OCI-LY1 (cell line): ENCODE results near the gene DPP6.
"Not testable (repeated sequence)": the region's sequence is repeated elsewhere in the genome, so short reads cannot be mapped to it uniquely, and the experiment has no call there.

Experiments used
- H2AFZ ChIP-seq: fragments of 200-600 bp; sonication (generic), shearing (Covaris generic); 2 replicates; pipeline ENCODE4 v1.6.0; 2014; ENCODE audit warnings: antibody characterized with exemption, mild to moderate bottlenecking, low read length
- H3F3A ChIP-seq: fragments of 200-600 bp; sonication (generic), shearing (Covaris generic); 2 replicates; pipeline ENCODE4 v1.6.0; 2014; ENCODE audit warnings: mild to moderate bottlenecking, antibody characterized with exemption, low read length, moderate library complexity; ENCODE audit not compliant: insufficient read depth
- H3K27ac ChIP-seq: fragments of 200-600 bp; sonication (generic); 2 replicates; pipeline ENCODE4 v1.5.1; 2014; ENCODE audit warnings: low read length, mixed run types, mild to moderate bottlenecking, low read depth; ENCODE audit not compliant: poor library complexity, severe bottlenecking
- H3K27me3 ChIP-seq: fragments of 200-600 bp; sonication (generic); 2 replicates; pipeline ENCODE4 v1.6.0; 2014; ENCODE audit warnings: antibody characterized with exemption, mild to moderate bottlenecking, low read length, moderate library complexity; ENCODE audit not compliant: insufficient read depth
- H3K36me3 ChIP-seq: fragments of 200-600 bp; sonication (generic); 2 replicates; pipeline ENCODE4 v1.6.1; 2014; ENCODE audit warnings: mild to moderate bottlenecking, antibody characterized with exemption, low read length, moderate library complexity, mixed read lengths; ENCODE audit not compliant: insufficient read depth
- H3K4me1 ChIP-seq: fragments of 200-600 bp; sonication (generic); 2 replicates; pipeline ENCODE4 v1.5.1; 2014; ENCODE audit warnings: mild to moderate bottlenecking, low read length, moderate library complexity; ENCODE audit not compliant: insufficient read depth, severe bottlenecking
- H3K4me2 ChIP-seq: fragments of 200-600 bp; sonication (generic), shearing (Covaris generic); 2 replicates; pipeline ENCODE4 v1.6.1; 2014; ENCODE audit warnings: low read length
- H3K4me3 ChIP-seq: fragments of 200-600 bp; sonication (generic); 2 replicates; pipeline ENCODE4 v1.5.1; 2014; ENCODE audit warnings: low read length, low read depth, mild to moderate bottlenecking, mixed read lengths; ENCODE audit not compliant: poor library complexity, severe bottlenecking
- H3K79me2 ChIP-seq: fragments of 200-600 bp; shearing (Covaris generic); 2 replicates; pipeline ENCODE4 v1.6.1; 2016; ENCODE audit warnings: mixed run types, low read length, mixed read lengths; ENCODE audit not compliant: insufficient read depth
- H3K9ac ChIP-seq: fragments of 200-600 bp; sonication (generic), shearing (Covaris generic); 2 replicates; pipeline ENCODE4 v1.6.1; 2014; ENCODE audit warnings: mild to moderate bottlenecking, low read length, mixed read lengths
- H3K9me2 ChIP-seq: fragments of 200-600 bp; sonication (generic), shearing (Covaris generic); 2 replicates; pipeline ENCODE4 v1.6.1; 2014; ENCODE audit warnings: low read depth, mild to moderate bottlenecking, low read length, mixed read lengths
- H3K9me3 ChIP-seq: fragments of 200-600 bp; shearing (Covaris generic); 2 replicates; pipeline ENCODE4 v1.6.1; 2014; ENCODE audit warnings: low read length, mixed read lengths
- H4K20me1 ChIP-seq: fragments of 200-600 bp; sonication (generic), shearing (Covaris generic); 2 replicates; pipeline ENCODE4 v1.6.0; 2016; ENCODE audit warnings: mild to moderate bottlenecking, low read length; ENCODE audit not compliant: insufficient read depth
- EZH2 ChIP-seq: fragments of 200-600 bp; sonication (generic), shearing (Covaris generic); IDR thresholded peaks from 2 replicates; pipeline ENCODE4 v1.8.0; 2017; ENCODE audit warnings: borderline replicate concordance, mixed run types, mild to moderate bottlenecking, antibody characterized with exemption, low read length, moderate library complexity, mixed read lengths
- TF ChIP-seq, protein P1 (sequence below): fragments of 200-600 bp; sonication (generic), shearing (Covaris generic); IDR thresholded peaks from 2 replicates; pipeline ENCODE4 v1.5.1; 2017; ENCODE audit warnings: mild to moderate bottlenecking, antibody characterized with exemption, low read length, moderate library complexity, mixed read lengths

Gene DPP6

DNA sequence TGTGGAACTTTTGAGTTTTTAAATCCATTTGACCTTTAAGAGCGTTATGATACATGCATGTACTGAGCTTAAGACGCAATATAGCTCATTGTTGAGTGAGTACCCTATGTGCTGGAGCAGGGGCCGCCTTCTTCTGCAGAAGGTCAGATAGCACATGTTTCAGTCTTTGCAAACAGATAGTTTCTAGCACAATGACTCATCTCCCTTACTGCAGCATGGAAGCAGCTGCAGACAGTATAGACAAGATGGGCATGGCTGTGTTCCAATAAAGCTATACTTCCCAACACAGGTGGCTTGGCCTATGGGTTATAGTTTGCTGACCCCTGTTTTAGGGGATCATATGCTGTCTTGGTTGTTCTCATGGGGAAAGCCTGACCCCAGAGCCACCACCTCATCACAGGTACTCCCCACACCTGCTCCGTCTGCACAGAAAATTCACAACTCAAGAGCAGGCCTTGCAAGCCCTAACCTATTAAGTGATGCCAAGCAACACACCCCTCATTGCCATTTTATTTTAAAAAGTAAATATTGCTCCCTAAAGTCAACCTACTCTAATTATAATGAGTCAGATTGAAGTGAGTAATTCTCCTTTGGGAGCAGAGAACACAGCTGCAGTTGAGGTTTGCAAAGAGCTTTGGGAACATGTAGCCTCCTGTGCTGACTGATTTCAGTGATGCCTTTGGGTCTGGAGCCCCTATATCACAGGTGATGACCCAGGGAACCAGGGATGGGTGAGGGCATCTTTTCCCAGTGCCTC lies 620.6 kb downstream of the DPP6 start:
- Histone ChIP-seq H2AFZ (no peak overlapping the region), H3K9me2 (no peaks in the 10 kb centered on the region)

DNA sequence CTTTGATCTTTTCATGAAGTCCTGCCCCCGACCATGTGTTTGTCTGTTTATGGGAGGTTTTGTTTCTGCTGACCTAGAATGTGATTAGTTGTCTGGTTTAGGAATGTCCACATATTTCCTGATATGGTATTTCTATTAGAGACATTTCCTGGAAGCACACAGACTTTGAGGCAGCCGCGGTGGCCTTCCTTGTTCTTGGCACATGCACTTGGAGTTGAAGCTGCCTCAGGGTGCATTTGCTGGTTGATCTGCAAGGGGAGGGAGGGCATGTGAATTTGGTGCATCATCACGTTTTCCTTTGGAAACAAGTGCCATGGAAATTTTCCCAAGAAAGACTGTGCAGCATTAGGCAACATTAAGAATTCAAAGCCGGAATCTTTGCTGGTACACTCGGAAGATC lies 622.0 kb downstream of the DPP6 start:
- no peaks in the 10 kb centered on the region for H3F3A ChIP-seq
- no peaks in the 10 kb centered on the region for H3K9me3 ChIP-seq
- no peaks in the 10 kb centered on the region for H3K79me2 ChIP-seq
- no peaks in the 10 kb centered on the region for H3K36me3 ChIP-seq
- no peak overlapping the region for H2AFZ ChIP-seq
- TF ChIP-seq EZH2, result no peak
- TF ChIP-seq, protein P1, sequence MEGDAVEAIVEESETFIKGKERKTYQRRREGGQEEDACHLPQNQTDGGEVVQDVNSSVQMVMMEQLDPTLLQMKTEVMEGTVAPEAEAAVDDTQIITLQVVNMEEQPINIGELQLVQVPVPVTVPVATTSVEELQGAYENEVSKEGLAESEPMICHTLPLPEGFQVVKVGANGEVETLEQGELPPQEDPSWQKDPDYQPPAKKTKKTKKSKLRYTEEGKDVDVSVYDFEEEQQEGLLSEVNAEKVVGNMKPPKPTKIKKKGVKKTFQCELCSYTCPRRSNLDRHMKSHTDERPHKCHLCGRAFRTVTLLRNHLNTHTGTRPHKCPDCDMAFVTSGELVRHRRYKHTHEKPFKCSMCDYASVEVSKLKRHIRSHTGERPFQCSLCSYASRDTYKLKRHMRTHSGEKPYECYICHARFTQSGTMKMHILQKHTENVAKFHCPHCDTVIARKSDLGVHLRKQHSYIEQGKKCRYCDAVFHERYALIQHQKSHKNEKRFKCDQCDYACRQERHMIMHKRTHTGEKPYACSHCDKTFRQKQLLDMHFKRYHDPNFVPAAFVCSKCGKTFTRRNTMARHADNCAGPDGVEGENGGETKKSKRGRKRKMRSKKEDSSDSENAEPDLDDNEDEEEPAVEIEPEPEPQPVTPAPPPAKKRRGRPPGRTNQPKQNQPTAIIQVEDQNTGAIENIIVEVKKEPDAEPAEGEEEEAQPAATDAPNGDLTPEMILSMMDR, result no peak
- no peak overlapping the region for H3K27ac ChIP-seq
- H3K4me1 ChIP-seq, result no peaks in the 10 kb centered on the region
- no peak overlapping the region for H3K9ac ChIP-seq
- no peaks in the 10 kb centered on the region for H3K27me3 ChIP-seq
- no peak overlapping the region for H3K4me3 ChIP-seq
- no peaks in the 10 kb centered on the region for H3K9me2 ChIP-seq
- H4K20me1 ChIP-seq, result no peaks in the 10 kb centered on the region
- no peak overlapping the region for H3K4me2 ChIP-seq

More for the DNA sequence above, 620.6 kb downstream of the DPP6 start:
- Histone ChIP-seq H3K4me3 (no peak overlapping the region), H3K27me3 (no peaks in the 10 kb centered on the region), H3K9me3 (no peaks in the 10 kb centered on the region), H3K4me1 (no peaks in the 10 kb centered on the region), H3F3A (no peaks in the 10 kb centered on the region), H3K36me3 (no peaks in the 10 kb centered on the region), H4K20me1 (no peaks in the 10 kb centered on the region), H3K79me2 (no peaks in the 10 kb centered on the region), H3K27ac (no peak overlapping the region), H3K9ac (no peak overlapping the region), H3K4me2 (no peak overlapping the region)
- TF ChIP-seq, protein P1, result no peak
- TF ChIP-seq EZH2, result no peak

DNA sequence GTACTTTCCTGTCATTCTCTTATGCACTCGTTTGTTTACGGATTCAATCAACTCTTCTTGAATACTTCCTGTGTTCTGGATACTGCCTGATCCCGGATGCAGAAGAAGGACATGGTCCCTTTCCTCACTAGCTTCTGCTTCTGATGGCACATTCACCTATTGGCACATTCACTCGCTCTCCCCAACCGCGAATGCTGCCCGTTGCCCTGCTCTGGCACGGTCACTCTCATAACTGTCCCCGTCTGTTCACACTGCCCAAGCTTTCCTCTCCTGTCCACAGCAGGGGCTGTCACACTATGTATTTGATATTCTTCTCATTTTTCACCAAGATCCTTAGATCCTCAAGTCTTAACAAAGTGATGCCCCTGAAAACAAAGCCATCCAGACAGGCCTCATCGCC lies 623.4 kb downstream of the DPP6 start:
- no peaks in the 10 kb centered on the region for H3K36me3 ChIP-seq
- H3K9me2 ChIP-seq, result no peaks in the 10 kb centered on the region
- no peaks in the 10 kb centered on the region for H3K27me3 ChIP-seq
- no peak overlapping the region for H2AFZ ChIP-seq
- no peak overlapping the region for H3K4me2 ChIP-seq
- H3K9ac ChIP-seq, result no peak overlapping the region
- no peaks in the 10 kb centered on the region for H3K79me2 ChIP-seq
- H3K4me1 ChIP-seq, result no peaks in the 10 kb centered on the region
- TF ChIP-seq, protein P1, result no peak
- TF ChIP-seq EZH2, result no peak
- no peak overlapping the region for H3K27ac ChIP-seq
- H3F3A ChIP-seq, result no peaks in the 10 kb centered on the region
- no peak overlapping the region for H3K4me3 ChIP-seq
- H3K9me3 ChIP-seq, result no peaks in the 10 kb centered on the region
- no peaks in the 10 kb centered on the region for H4K20me1 ChIP-seq

DNA sequence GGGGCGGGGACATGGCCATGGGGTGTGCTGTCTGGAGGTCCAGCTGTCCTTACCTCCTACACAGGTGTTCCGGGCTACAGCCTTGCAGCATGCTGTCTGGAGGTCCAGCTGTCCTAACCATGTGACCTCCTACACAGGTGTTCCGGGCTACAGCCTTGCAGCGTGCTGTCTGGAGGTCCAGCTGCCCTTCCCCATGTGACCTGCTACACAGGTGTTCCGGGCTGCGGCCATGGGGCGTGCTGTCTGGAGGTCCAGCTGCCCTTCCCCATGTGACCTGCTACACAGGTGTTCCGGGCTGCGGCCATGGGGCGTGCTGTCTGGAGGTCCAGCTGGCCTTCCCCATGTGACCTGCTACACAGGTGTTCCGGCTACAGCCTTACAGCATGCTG lies 623.8 kb downstream of the DPP6 start:
- H3K27me3 ChIP-seq, H3K36me3 ChIP-seq, H2AFZ ChIP-seq, H3K27ac ChIP-seq, H3K4me3 ChIP-seq, H4K20me1 ChIP-seq, H3K4me2 ChIP-seq, H3K9me3 ChIP-seq, H3F3A ChIP-seq, H3K9ac ChIP-seq, H3K79me2 ChIP-seq, H3K4me1 ChIP-seq, H3K9me2 ChIP-seq: not testable (repeated sequence)
